NCI-H2029 treated with DMSO at 0.1 percent for 48 hours (cell line): ENCODE measurements around the gene GMDS.
"Not testable (repeated sequence)": the region's sequence is repeated elsewhere in the genome, so short reads cannot be mapped to it uniquely, and the experiment has no call there.

Experiments used
- DNase-seq: peaks from one replicate; lab custom pipeline; 2025; lab: John Stamatoyannopoulos, UW

The GMDS gene

DNA sequence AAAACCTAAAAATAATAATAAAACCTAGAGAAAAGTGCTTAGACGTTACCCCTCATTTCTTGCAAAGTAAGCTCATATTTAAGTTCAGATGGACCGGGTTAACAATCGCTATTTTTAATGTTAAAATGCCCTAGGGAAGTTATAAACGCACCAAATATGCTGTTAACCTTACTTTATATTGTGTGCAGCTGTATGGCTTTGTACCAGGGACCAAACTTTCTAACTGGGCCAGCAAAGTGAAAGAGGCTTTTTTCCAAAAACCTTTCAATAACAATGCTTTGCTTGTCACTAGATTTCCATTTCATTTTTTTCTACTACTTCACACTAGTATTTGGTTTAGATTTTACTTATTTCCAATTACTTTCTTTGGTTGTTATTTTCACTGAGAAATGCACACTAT lies 387.2 kb downstream of the GMDS start:
- DNase-seq = no peak

DNA sequence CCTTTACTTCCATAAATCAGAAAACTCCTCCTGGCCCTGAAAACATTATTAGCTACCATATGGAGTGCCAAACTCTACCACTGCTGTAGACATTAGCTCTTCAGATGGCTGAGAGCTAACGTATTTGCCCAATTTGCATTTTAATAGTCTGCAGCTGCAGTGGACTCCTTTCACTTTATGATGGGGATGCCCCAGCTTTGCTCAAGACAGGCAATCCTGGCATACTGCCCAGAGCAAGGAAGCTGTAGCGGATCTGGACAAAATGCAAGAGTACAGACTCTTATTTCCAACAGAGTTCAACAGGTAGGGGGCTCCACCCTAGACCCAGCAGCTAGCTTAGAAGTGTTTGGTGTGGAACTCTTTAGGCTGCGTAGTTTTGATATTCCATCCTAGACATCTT lies 389.0 kb downstream of the GMDS start:
- peak; percentile 88 for DNase-seq

DNA sequence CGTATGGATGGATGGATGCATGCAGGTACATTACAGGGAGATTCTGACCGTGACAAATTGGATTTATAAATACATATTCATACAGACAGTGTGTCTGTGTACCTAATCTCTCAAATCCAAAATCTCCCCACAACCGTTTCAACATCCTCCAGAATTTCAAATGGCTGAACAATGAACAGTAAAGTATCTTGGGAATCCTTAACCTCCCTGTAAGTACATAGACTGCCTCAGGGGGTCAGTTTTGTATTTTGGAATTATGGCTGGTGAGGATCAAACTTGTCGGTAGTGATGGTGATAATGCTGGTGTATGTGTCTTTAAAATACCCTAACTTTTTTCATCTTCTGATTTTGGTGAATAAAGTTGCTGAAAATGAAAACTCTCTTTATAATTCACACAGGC lies 389.5 kb downstream of the GMDS start:
- no peak for DNase-seq

DNA sequence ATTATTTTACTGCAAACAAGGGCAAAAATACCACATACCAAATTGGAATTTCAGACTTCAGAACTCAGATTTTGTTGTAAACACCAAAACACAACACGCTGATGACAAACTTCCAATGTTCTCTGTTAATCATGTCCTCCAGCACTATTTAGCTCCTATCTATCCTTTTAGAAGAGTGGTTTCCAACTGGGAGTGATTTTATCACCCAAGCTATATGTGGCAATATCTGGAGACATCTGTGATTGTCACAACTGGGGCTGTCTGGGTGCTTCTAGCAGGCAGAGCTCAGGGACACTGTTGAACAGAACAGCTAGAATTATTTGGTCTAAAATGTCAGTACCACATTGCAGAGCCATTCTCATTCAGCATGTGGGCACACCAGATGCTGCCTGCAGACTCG lies 391.1 kb downstream of the GMDS start:
- no peak for DNase-seq

DNA sequence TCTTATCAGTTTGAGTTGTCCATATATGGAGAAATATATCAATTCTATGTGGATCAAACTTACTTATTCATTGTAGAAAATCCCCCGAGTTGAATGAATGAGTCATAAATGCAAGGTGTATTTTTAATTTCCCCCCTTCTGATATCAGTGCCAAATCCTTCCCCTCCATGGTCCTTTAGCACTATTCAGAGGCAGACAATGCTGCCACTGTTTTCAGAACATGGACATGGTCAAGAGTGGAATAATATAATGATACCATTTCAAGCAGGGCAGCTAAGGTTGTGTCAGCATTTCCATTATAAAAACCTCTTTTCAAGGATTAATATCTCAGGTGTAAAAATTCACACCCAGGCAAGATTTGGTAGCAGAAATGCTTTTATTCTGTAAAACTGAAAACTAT lies 391.6 kb downstream of the GMDS start:
- DNase-seq = no peak

DNA sequence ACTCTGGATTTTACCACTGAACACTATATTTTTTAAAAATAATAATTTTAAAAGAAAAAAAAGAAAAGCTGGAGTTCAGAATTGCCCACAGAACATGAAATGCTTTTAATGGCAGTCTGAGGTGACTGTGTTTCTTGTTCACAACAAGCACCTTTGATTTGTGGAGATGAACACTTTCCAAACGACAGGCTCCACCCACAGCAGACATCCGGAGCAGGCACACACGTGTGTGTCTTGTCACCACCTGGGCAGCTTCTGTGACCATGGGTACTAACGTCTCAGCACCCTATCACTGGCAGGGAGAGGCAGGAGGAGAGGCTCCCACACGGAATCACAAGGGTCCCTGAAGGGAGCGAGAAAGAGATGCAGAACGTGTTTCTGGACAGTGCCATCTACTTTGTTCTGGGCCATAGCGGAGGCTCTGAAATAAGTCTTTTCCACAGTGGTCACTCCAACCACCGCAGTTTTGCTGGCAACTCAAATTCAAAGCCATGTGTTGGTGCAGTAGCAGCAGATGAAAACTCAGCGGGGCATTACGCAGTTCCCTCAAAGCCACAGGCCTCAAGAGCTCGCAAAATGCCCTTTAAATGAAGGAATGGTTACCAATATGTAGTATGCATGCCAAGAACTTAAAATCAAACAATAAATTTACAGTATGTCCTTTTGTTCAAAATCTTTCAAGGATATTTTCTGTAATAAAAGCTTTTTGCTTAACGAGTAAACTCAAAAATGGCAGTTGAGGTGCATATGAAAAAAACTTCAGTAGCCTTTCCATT lies 393.5 kb downstream of the GMDS start:
- no peak for DNase-seq

DNA sequence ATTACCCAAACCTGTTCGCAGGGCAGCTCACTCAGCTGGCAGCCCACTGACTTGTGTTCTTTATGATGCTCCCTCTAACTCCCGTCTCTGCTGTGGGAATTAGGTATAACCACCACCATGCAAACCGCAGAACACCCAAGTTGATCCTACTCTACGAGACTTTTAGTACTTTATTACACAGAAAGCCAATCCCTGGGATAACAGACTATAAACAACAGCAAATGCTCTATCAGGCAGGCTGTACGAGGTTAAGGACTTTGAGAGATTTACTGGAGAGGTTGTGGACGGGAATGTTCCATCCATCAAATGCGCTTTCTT lies 394.6 kb downstream of the GMDS start:
- no peak for DNase-seq

DNA sequence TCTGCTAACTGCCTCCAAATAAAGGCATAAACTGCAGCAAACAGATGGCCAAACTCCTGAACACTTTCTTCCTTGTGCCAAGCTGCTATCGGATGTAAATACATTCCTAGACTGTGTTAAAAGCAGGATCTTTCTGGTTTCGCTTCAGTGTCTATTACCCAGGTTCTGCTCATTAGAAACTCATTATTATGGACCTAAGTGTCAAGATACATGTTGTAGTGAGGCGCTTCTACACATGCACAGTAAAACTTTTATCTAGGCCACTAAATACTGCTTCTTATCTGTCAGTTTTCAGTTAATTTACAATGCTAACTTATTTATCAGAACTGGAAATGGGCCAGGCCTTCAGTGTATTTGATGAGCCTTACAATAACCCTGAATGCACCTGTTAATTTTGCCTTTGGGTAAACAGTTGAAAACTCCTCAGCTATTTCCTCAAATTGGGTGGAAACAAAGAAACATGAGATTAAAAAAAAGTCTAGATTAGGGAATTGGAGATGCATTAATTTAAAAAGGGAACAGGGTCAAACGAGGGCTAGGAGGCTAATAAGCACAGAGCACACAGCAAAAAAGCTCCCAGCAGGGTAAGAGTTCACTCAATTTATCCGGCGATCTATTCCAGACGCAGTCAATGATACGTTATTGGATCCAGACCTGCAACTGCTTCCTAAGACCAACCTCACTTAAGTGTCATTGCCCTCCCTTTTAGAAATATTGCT lies 395.1 kb downstream of the GMDS start:
- no peak for DNase-seq

DNA sequence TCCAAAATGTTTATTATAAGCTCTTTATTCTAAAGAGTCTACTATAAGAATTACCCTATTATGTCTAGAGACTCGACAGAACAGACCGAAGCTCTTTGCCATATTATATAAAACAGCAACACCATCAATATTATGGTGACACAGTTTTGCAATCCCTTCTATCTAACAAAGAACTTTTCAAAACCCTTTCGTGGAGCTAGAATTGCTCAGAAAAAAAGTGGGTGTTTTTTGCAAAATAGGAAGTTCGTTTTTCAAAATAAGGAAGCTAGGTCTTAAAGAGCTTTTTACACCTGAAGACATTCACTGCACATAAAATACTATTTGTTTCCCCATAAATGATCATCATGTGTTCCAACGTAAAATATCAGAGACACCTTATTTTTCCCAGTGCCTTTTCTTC lies 395.7 kb downstream of the GMDS start:
- DNase-seq = no peak

DNA sequence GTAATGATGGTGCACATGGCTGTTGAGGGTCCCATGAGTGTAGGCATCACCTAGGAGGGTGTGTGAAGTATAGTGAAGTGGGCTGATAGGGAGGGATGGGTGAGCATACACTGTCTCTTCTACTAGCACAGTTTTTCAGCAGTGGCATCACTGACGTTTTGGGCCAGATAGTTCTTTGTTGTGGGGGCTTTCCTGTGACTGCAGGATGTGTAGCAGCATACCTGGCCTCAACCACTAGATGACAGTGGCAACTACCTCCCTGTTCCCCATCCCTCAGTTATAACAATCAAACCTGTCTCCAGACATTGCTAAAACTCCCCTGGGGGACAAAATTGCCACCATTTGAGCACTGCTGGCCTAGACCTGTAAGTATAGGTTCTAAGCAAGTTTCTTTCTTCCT lies 396.7 kb downstream of the GMDS start:
- no peak for DNase-seq

DNA sequence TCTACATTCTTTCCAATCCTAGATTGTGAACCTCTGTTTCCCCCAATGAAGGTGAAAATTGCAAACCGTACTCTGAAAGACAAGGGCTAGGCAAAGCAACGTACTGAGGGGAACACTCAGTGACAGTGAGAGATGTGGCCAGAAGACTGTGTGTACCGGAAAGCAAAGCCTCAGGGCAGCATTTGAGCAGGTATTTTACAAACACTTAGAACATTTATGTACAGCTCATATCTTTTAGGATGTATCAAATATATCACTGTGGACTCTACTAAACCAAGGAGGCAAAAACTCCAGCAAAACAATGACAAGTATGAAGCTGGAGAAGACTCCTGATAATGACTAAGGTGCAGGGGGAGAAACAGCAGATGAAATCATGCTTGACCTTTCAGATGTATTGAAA lies 398.8 kb downstream of the GMDS start:
- no peak for DNase-seq

DNA sequence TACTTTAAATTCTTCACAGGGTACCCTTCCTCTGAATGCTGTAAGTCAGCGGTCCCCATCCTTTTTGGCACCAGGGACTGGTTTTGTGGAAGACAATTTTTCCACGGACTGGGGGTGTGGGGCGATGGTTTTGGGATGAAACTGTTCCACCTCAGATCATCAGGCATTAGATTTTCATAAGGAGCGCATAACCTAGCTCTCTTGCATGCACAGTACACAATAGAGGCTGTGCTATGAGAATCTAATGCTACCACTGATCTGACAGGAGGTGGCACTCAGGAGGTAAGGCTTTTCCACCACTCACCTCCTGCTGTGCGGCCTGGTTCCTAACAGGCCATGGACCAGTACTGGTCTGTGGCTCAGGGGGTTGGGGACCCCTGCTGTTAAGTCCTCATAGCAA lies 399.9 kb downstream of the GMDS start:
- DNase-seq = not testable (repeated sequence)

DNA sequence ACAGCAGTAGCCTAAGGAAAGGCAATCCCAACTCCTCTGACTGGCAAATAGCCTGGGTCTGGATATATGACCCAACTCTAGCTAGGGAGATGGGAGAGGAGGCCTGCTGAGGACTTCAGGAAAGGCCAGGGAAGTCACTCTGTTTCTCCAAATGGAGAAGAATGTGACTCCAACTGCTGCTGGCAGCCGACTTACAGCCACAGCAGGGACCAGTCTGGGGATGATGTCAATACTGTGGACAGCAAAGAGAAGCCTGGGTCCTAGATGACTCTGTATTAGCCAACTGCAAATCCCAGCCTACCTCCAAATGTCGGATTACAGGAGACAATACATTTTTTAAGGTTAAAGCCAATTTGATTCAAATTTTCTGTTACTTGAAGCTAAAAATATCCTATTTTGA lies 403.1 kb downstream of the GMDS start:
- no peak for DNase-seq

DNA sequence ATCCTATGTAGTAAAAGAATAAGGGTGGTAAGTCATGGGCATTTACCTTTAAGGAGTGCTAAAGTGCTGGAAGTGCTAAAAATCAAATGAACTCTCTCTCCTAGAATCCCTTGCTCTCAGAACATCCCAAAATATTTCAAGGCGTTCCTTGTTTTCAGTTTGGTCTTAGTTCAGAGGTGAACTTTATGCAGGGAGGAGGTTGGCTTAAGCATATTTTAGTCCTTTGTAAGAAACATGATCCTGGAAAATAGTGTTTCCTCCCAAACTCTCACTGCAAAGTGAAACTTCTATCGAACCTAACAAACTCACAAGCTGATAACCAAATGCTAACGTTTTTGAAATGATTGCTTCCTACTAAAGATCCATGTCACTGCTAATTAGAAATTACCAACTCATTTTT lies 404.3 kb downstream of the GMDS start:
- DNase-seq = no peak

DNA sequence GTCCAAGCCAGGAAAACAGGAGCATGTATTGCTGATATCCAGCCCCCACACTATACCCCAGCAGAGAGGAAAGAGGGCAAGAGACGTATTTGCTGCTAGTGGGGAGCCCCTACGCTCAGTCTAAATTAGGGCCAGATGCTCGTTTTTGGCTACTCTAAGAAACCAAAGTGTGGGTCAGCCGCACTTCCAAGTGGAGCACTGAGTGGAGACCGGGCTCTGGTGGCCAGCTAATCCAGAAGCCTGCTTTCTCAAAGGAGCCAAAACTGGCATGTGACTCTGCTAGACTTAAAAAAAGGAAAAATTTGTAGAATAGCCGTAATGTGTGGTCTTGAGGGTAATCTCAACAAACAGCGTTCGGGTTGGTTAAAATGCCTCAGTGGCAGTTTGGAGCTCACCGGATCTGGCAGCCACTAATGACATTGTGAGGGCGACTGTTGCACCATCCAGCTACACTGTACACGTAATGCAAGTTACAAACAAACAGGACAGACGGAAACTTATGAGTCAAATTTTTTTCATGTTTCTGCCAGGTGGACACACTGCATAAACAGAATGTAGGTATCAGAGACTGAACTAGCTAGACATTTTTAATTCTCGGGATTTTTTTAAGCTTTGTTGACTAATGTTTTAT lies 404.8 kb downstream of the GMDS start:
- no peak for DNase-seq

DNA sequence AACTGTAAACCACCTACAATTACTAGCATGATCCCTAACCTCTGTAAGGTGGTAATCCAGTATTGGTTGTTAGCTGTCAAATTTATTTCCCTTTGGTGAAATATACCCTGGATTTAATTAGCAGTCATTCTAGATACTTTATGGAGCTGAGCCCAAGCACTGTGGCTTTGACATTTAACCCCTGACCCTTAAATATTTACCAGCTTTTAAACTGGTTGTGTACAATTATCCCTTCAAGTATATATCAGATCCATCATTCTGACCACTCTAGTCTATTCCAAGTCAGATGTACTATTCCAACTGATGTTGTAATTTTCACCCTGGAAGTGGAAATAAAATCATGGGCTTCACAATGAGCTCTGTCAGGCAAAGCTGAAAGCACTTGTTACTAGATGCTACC lies 406.0 kb downstream of the GMDS start:
- no peak for DNase-seq

DNA sequence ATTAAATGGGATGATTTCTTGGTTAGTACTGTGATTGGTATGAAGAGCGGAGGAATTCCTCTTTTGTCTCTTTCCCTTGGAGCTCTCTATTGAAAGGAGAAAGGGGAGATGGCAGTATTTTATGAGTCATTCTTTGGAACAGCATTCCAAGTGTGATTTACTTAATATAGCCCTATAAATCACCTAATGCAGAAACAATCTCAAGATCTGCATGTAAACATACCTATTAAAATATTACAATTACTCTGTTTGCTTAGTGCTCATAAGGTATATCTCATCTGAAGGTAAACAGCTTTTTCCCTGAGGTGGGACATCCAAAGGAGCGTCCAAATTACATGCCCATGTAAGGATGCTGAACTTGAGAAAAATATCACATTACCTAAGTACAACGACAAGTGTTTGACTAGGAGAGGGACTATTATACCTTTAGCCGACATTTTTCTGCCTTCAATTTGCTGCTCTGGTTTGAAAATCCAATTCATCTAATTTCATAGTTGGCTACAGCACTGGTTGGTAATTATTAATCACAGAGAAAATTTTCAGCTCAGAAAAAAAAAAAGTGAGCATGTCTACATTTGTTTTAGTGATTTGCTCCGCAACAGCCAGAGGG lies 406.7 kb downstream of the GMDS start:
- peak; percentile 89 for DNase-seq

DNA sequence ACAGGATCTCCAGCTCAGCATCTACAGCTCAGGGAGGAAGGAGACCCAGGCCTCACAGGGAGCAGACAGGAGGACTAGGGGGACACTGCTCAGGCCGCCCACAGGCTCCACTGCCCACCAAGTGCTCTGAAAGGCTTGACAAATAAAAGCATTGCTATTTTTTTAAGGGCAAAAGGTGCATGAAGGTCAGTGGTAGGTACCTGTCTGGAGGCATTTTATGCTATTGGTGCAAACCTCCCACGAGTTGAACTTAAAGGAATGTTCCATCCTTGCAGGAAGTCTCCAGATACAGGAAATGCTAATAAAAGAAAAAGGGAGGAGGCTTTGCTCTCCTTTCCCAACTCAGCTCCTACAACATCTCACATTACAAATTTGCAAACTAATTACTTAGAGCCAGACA lies 407.6 kb downstream of the GMDS start:
- no peak for DNase-seq

DNA sequence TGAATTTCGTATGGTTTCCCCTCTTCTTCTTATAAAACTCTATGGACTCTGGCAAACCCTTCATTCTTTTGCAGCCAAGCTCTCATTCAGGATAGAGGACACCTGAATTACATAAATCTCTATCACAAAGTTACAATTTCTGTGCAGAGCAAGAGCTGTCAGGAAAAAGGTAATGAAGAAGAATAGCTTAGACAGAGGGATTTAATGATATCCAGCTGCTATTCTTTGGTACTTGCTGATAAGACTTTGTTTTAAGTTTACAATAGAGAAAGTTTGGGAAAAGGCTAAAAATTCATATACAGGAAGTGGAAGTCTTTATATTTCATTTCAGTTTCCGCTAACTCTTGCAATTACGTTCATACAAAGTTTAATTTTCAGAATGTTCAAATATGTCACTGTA lies 408.7 kb downstream of the GMDS start:
- no peak for DNase-seq

DNA sequence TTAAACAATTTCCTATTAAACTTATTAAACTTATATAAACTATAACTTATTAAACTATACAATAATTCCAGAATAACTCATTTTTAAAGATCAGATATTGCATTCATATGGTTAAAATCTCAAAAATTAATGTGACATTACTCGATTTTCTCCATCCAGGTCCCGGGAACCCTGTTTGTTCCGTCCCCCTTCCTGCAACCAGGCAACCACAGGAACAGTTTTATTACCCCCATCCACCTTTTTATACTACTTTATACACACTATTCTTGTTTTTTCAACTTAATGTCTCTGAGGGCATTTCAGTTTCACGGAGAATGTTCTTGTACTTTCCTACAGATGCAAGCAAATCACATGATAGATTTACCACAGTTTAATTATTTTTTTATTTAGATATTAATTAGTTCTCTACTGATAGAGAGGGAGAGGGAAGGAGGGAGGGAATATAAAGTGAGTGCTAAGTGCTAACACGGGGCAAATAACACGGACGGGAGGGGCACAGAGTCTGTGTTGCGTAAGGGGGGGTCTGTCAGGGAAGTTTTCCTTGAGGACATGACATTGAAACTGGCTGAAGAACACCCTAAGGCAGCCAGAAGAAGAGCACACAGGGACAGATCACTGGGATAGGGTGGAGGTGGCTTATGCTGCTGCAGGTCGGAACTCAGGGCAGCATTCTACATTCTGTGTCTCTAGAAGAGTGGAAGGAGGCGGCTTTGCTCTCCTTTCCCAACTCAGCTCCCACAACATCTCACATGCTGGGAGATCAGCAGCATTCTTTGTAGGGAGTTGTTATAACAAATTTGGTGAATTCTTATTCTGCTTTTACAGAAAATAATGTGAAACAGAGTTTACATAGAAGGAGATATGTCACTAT lies 410.5 kb downstream of the GMDS start:
- DNase-seq = no peak

DNA sequence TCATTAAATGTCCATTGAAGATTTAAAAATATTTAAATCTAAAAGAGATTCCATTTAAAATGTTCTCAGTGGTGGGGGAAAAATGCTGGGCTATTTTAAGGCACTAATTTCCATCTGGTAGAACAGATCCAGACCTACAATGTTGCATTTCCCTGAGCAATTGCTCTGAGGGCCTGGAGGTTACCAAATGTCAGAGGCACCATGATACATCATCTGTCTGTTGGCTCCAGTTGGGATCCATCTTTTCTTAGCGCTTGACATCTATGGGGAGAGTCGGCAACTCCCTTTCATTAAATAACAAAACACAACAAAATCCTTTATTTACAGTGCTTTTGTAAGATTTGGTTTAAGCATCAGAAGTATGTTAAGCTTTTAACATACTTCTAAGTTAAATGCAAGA lies 411.2 kb downstream of the GMDS start:
- no peak for DNase-seq
